Body of pancreas (tissue), 4 donors: ENCODE results near the gene EXOSC7.
"Not testable (repeated sequence)": the region's sequence is repeated elsewhere in the genome, so short reads cannot be mapped to it uniquely, and the experiment has no call there.

Experiments used
- CTCF ChIP-seq, 7 experiments: fragments of 450-650 bp in 4 of 7; fragments of 200-600 bp in 3 of 7; sonication (generic) in 3 of 7; IDR thresholded peaks; one replicate each; pipeline ENCODE4 v1.5.1; 2016 to 2019; ENCODE audit warnings: antibody characterized with exemption in 7 of 7
- POLR2A ChIP-seq, 3 donors: fragments of 450-650 bp; IDR thresholded peaks; one replicate each; pipeline ENCODE4 v1.6.1; 2016; ENCODE audit warnings: antibody characterized with exemption in 3 of 3, mild to moderate bottlenecking in 2 of 3

GRCh38 chr3:45053805-45054195, 77.8 kb downstream of the EXOSC7 start:
- TF ChIP-seq POLR2A, CTCF (IDR thresholded peaks at IDR 0.05): not testable (repeated sequence)
